ENCODE results near the gene TMEM255B.
A peak's percentile ranks its signal among the peaks of the same experiment; 100 is the strongest.
"Not testable (repeated sequence)": the region's sequence is repeated elsewhere in the genome, so short reads cannot be mapped to it uniquely, and the experiment has no call there.

TMEM255B gene

DNA sequence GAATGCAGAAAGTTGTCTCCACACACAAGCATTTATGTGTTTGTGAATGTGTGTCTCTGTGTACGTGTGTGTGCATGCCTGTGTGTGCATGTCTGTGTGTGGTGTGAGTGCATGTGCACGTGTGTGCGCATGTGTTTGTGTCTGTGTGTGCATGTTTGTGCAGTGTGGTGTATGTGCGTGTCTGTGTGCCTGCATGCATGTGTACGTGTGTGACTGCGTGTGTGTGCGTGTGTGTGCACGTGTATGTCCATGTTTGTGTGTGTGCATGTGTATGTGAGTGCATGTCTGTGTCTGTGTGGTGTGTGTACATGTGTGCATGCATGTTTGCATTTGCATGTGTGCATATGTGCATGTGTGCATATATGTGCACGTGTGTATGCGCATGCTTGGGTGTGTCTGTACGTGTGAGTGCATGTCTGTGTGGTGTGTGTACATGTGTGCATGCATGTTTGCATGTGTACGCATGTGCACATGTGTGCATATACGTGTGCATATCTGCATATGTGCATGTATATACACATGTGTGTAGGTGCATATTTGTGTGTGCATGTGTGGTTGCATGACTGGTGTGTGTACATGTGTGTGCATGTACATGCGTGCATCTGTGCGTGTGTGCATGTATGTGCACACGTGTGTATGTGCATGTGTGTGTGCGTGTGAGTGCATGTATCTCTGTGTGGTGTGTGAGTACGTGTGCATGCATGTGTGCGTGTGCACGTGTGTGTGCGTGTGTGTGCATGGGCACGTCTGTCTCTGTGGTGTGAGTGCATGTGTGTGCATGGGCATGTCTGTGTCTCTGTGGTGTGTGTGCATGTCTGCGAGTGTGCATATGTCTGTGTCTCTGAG is 8.2 kb upstream of the TMEM255B start:
- H3K4me1 ChIP-seq (ENCODE audit: control insufficient read depth, insufficient read depth, low read length): no peaks in the 10 kb centered on the region
- no peak overlapping the region for H3K27ac ChIP-seq (ENCODE audit: low read length)
- no peak overlapping the region for H3K4me3 ChIP-seq (ENCODE audit: low read length)
- no peaks in the 10 kb centered on the region for H3K9me3 ChIP-seq (ENCODE audit: control insufficient read depth, insufficient read depth, low read length)
- DNase-seq (ENCODE audit: low read depth, low spot score): no peak
- WGBS (ENCODE audit: insufficient coverage, insufficient read length): no CpG with 5 or more reads among the region's 23 CpGs
- H3K27me3 ChIP-seq (ENCODE audit: control insufficient read depth, insufficient read depth, low read length): no peaks in the 10 kb centered on the region
- no peaks in the 10 kb centered on the region for H3K36me3 ChIP-seq (ENCODE audit: control insufficient read depth, insufficient read depth, low read length)

DNA sequence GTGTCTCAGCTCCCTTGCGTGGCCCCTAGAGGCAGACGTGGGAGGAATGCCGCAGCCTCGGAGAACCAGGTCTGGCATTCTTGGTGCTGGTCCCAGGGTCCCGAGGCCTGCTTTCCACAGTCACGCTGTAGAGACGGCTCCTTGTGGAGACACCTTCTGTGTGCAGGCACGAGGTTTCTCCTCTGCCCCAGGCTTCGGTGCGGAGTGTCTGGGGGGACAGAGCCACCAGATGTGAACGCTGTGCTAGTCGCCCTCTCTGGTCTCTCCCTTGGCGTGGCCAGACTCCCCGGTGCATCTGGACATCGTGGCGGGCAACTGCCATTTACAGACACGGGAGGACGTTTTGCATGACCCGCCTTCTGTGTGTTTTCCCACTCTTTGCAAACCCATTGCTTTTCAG is 7.5 kb upstream of the TMEM255B start:
- no peak overlapping the region for H3K27ac ChIP-seq (ENCODE audit: low read length)
- DNase-seq (ENCODE audit: low read depth, low spot score): no peak
- no peaks in the 10 kb centered on the region for H3K36me3 ChIP-seq (ENCODE audit: control insufficient read depth, insufficient read depth, low read length)
- no CpG with 5 or more reads among the region's 19 CpGs for WGBS (ENCODE audit: insufficient coverage, insufficient read length)
- no peaks in the 10 kb centered on the region for H3K9me3 ChIP-seq (ENCODE audit: control insufficient read depth, insufficient read depth, low read length)
- H3K27me3 ChIP-seq (ENCODE audit: control insufficient read depth, insufficient read depth, low read length): no peaks in the 10 kb centered on the region
- no peak overlapping the region for H3K4me3 ChIP-seq (ENCODE audit: low read length)
- H3K4me1 ChIP-seq (ENCODE audit: control insufficient read depth, insufficient read depth, low read length): no peaks in the 10 kb centered on the region

DNA sequence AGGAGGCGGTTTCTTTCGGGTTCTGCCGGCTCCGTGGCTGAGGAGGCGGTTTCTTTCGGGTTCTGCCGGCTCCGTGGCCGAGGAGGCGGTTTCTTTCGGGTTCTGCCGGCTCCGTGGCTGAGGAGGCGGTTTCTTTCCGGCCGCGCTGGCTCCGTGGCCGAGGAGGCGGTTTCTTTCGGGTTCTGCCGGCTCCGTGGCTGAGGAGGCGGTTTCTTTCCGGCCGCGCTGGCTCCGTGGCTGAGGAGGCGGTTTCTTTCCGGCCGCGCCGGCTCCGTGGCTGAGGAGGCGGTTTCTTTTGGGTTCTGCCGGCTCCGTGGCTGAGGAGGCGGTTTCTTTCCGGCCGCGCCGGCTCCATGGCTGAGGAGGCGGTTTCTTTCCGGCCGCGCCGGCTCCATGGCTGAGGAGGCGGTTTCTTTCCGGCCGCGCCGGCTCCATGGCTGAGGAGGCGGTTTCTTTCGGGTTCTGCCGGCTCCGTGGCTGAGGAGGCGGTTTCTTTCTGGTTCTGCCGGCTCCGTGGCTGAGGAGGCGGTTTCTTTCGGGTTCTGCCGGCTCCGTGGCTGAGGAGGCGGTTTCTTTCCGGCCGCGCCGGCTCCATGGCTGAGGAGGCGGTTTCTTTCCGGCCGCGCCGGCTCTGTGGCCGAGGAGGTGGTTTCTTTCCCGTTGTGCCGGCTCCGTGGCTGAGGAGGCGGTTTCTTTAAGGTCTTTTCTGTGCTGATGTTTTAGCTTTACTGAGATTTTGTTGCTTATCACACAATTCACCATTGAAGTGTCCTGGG is 6.6 kb upstream of the TMEM255B start:
- H3K9me3 ChIP-seq (ENCODE audit: control insufficient read depth, insufficient read depth, low read length); H3K4me1 ChIP-seq (ENCODE audit: control insufficient read depth, insufficient read depth, low read length); H3K4me3 ChIP-seq (ENCODE audit: low read length); H3K27me3 ChIP-seq (ENCODE audit: control insufficient read depth, insufficient read depth, low read length); H3K36me3 ChIP-seq (ENCODE audit: control insufficient read depth, insufficient read depth, low read length); DNase-seq (ENCODE audit: low read depth, low spot score); H3K27ac ChIP-seq (ENCODE audit: low read length): not testable (repeated sequence)
- WGBS (ENCODE audit: insufficient coverage, insufficient read length): no CpG with 5 or more reads among the region's 78 CpGs

DNA sequence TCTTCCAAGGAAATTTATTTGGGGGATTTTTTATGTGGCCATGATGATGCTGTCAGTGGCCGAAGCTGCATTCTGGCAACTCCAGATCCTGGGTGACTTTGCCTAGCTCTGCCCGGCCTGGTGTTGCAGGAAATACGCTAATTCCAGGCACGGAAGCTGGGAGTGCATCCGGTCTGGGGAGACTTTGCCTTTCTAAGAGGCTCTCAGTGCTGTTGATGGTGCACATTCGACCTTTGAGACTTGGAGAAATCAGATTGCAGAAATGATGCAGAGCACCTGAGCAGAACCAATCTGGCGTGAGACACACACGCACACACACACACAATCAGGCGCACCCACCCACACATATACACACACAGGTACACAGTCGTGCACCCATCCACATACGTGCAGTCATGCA is 5.9 kb upstream of the TMEM255B start:
- H3K4me3 ChIP-seq (ENCODE audit: low read length): no peak overlapping the region
- no peaks in the 10 kb centered on the region for H3K4me1 ChIP-seq (ENCODE audit: control insufficient read depth, insufficient read depth, low read length)
- no peaks in the 10 kb centered on the region for H3K9me3 ChIP-seq (ENCODE audit: control insufficient read depth, insufficient read depth, low read length)
- H3K27me3 ChIP-seq (ENCODE audit: control insufficient read depth, insufficient read depth, low read length): no peaks in the 10 kb centered on the region; the same call in 1 of the 2 replicates
- H3K27ac ChIP-seq (ENCODE audit: low read length): no peak overlapping the region
- no peaks in the 10 kb centered on the region for H3K36me3 ChIP-seq (ENCODE audit: control insufficient read depth, insufficient read depth, low read length)
- WGBS (ENCODE audit: insufficient coverage, insufficient read length): no CpG with 5 or more reads among the region's 11 CpGs
- no peak for DNase-seq (ENCODE audit: low read depth, low spot score)

DNA sequence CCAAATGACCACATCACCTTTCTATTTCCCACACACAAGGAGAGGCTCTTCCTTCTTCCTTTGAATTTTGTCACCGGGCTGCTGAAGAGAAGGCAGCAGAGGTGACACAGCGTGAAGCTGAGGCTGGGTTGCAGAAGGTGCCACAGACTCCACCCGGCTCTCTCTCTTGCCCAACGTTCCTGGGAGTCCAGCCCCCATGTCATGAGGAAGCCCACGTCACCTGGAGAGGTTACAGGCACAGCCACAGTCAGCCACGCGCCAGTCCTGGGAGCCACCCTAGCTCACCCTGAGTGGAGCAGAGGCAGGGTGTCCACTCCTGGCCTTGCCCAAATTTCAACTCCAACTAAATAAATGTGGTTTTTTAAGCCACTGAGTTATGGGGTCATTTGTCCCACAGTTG is 4.8 kb upstream of the TMEM255B start:
- Histone ChIP-seq H3K36me3 (ENCODE audit: control insufficient read depth, insufficient read depth, low read length) (no peaks in the 10 kb centered on the region), H3K27me3 (ENCODE audit: control insufficient read depth, insufficient read depth, low read length) (no peaks in the 10 kb centered on the region; the same call in 1 of the 2 replicates), H3K4me1 (ENCODE audit: control insufficient read depth, insufficient read depth, low read length) (no peaks in the 10 kb centered on the region), H3K4me3 (ENCODE audit: low read length) (no peak overlapping the region), H3K27ac (ENCODE audit: low read length) (no peak overlapping the region), H3K9me3 (ENCODE audit: control insufficient read depth, insufficient read depth, low read length) (no peaks in the 10 kb centered on the region)
- no CpG with 5 or more reads among the region's 7 CpGs for WGBS (ENCODE audit: insufficient coverage, insufficient read length)
- DNase-seq (ENCODE audit: low read depth, low spot score): no peak

DNA sequence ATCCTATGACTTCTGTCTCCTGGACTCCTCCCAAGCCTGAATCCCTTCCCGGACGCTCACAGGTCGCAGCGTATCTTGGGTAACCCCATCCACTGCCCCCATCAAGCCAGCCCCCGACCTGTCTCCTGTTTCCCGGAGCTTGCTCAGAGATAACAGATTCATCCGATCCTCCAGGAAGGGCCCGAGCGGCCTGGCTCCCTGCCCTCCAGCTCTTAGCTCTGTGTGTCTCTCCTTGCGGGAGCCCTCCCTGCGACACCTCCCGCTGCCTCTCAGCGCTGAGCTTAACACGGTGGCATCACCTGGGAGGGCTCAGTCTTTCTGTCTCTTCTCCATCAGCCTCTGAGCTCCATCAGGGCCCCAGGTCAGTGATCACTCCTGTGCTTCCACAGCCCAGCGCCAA is 4.3 kb upstream of the TMEM255B start:
- no peak for DNase-seq (ENCODE audit: low read depth, low spot score)
- no peaks in the 10 kb centered on the region for H3K36me3 ChIP-seq (ENCODE audit: control insufficient read depth, insufficient read depth, low read length)
- H3K27me3 ChIP-seq (ENCODE audit: control insufficient read depth, insufficient read depth, low read length): peaks cover 3% of the 10 kb centered on the region; the same call in 1 of the 2 replicates
- WGBS (ENCODE audit: insufficient coverage, insufficient read length): no CpG with 5 or more reads among the region's 15 CpGs
- H3K4me1 ChIP-seq (ENCODE audit: control insufficient read depth, insufficient read depth, low read length): no peaks in the 10 kb centered on the region
- no peak overlapping the region for H3K4me3 ChIP-seq (ENCODE audit: low read length)
- no peaks in the 10 kb centered on the region for H3K9me3 ChIP-seq (ENCODE audit: control insufficient read depth, insufficient read depth, low read length)
- H3K27ac ChIP-seq (ENCODE audit: low read length): no peak overlapping the region

DNA sequence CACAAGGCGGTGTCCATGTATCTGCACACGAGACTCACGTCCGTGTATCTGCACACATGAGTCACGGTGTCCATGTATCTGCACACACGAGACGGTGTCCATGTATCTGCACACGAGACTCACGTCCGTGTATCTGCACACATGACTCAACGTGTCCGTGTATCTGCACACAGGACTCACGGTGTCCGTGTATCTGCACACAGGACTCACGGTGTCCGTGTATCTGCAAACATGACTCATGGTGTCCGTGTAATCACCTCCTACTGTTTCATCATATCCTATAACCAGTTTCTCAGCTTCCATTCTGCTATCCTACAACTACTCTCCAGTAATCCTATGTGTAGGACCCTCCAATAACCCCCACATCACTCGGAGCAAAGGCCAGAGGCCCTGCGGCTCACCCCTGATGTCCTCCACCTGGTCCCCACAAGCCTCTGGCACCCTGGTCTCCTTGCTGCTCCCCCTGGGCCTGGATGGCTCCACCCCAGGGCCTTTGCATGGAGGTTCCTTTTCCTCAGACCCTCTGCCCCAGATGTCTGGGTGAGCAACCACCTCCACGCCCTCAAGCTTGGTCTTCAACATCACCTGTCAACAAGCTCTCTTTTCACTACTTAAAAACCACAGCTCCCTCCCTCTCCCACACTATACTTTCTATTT is 2.5 kb upstream of the TMEM255B start:
- Histone ChIP-seq H3K4me1 (ENCODE audit: control insufficient read depth, insufficient read depth, low read length) (no peaks in the 10 kb centered on the region), H3K4me3 (ENCODE audit: low read length) (no peak overlapping the region), H3K36me3 (ENCODE audit: control insufficient read depth, insufficient read depth, low read length) (no peaks in the 10 kb centered on the region), H3K9me3 (ENCODE audit: control insufficient read depth, insufficient read depth, low read length) (no peaks in the 10 kb centered on the region), H3K27me3 (ENCODE audit: control insufficient read depth, insufficient read depth, low read length) (peaks cover 7% of the 10 kb centered on the region; the same call in 1 of the 2 replicates), H3K27ac (ENCODE audit: low read length) (no peak overlapping the region)
- DNase-seq (ENCODE audit: low read depth, low spot score): no peak
- no CpG with 5 or more reads among the region's 20 CpGs for WGBS (ENCODE audit: insufficient coverage, insufficient read length)

DNA sequence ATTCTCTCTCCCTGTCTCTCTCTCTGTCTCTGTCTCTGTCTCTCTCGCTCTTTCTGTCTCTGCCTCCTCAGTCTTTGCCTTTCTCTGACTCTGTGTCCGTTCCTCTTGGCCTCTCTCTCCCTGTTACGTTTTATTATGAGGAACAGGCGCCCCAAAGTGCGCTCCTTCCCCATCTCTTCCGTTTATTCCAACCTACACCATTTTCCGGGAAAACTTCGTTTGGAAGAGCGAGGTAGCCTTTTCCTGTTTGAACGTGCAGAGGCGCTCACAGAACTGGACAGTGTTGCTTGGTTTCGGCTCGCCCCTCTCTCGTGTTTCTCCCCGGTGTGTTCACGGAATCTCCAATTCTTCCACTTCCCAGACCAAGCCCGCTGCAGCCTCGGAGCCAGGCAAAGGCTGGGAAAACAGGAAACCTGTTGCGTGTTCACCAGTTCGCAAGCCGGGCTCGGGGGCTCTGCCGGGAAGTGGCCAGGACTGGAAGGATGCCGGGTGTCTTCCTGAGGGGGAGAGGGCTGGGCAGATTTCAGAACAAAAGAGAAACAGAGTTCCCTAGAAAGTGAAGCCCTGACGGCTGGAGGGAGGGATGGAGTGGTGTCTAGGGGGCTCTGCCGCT is 605 bp downstream of the TMEM255B start:
- no peaks in the 10 kb centered on the region for H3K36me3 ChIP-seq (ENCODE audit: control insufficient read depth, insufficient read depth, low read length)
- H3K4me3 ChIP-seq (ENCODE audit: low read length): peak overlapping the region; percentile 51; the same call in 1 of the 2 replicates
- H3K27ac ChIP-seq (ENCODE audit: low read length): no peak overlapping the region
- no CpG with 5 or more reads among the region's 26 CpGs for WGBS (ENCODE audit: insufficient coverage, insufficient read length)
- H3K27me3 ChIP-seq (ENCODE audit: control insufficient read depth, insufficient read depth, low read length): peaks cover 7% of the 10 kb centered on the region; the same call in 1 of the 2 replicates
- no peaks in the 10 kb centered on the region for H3K9me3 ChIP-seq (ENCODE audit: control insufficient read depth, insufficient read depth, low read length)
- no peak for DNase-seq (ENCODE audit: low read depth, low spot score)
- H3K4me1 ChIP-seq (ENCODE audit: control insufficient read depth, insufficient read depth, low read length): no peaks in the 10 kb centered on the region

DNA sequence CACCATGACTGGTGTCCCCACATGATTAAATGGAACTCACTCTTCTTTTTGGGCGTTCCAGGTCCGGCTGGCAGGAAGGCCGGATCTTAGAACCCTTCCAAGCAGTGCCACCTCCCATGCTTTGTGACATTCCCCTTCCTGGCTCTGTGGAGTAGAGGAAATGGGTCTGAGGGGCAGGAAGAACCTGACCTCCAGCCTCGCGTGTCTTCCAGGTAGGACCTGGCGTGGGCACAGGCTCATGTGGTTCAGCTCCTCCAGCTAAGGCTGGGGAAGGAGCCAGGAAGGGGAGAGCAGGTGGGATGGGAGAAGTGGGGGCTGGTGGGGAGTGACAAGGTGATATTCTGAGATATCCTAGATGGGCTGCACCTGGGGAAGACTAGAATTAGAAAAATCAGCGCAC is 2.1 kb downstream of the TMEM255B start:
- no peaks in the 10 kb centered on the region for H3K9me3 ChIP-seq (ENCODE audit: control insufficient read depth, insufficient read depth, low read length)
- H3K27ac ChIP-seq (ENCODE audit: low read length): no peak overlapping the region
- DNase-seq (ENCODE audit: low read depth, low spot score): no peak
- WGBS (ENCODE audit: insufficient coverage, insufficient read length): no CpG with 5 or more reads among the region's 7 CpGs
- no peaks in the 10 kb centered on the region for H3K36me3 ChIP-seq (ENCODE audit: control insufficient read depth, insufficient read depth, low read length)
- no peaks in the 10 kb centered on the region for H3K4me1 ChIP-seq (ENCODE audit: control insufficient read depth, insufficient read depth, low read length)
- peaks cover 7% of the 10 kb centered on the region; the same call in 1 of the 2 replicates for H3K27me3 ChIP-seq (ENCODE audit: control insufficient read depth, insufficient read depth, low read length)
- H3K4me3 ChIP-seq (ENCODE audit: low read length): no peak overlapping the region

DNA sequence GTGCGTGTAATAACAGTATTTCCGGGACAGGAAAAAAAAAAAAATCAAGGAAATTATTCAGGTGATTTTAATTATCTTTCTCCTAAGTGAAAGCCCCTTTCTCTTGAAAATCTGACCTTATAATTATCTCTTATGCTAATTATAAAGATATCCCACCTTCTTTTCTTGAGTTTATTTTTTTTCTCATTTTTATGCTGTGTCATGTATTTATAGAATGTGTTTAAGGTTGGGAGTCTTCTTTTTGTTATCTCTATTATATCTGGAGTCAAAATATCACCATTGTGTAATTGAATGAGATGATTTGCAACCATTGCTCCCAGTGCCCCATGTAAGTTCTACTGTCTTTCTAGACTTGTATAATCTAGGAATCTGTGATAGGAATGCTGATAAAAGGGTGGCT is 3.0 kb downstream of the TMEM255B start:
- no peak overlapping the region for H3K4me3 ChIP-seq (ENCODE audit: low read length)
- no peaks in the 10 kb centered on the region for H3K4me1 ChIP-seq (ENCODE audit: control insufficient read depth, insufficient read depth, low read length)
- H3K27ac ChIP-seq (ENCODE audit: low read length): no peak overlapping the region
- no peaks in the 10 kb centered on the region for H3K9me3 ChIP-seq (ENCODE audit: control insufficient read depth, insufficient read depth, low read length)
- H3K36me3 ChIP-seq (ENCODE audit: control insufficient read depth, insufficient read depth, low read length): no peaks in the 10 kb centered on the region
- DNase-seq (ENCODE audit: low read depth, low spot score): no peak
- H3K27me3 ChIP-seq (ENCODE audit: control insufficient read depth, insufficient read depth, low read length): peaks cover 7% of the 10 kb centered on the region; the same call in 1 of the 2 replicates
- WGBS (ENCODE audit: insufficient coverage, insufficient read length): no CpG with 5 or more reads among the region's 2 CpGs
